Measurements from ENCODE around the gene EHD4.

GRCh38 chr15:41939986-41940385 is 32.4 kb downstream of the EHD4 start:
- TF ChIP-seq GATA3 (IDR thresholded peaks at IDR 0.05; ENCODE audit: low read depth, low read length) = no peak
- no peak for TF ChIP-seq GATA2 (IDR thresholded peaks at IDR 0.05; ENCODE audit: low read depth, low read length)
